ENCODE results near the gene RUNX1.

Gene RUNX1

DNA sequence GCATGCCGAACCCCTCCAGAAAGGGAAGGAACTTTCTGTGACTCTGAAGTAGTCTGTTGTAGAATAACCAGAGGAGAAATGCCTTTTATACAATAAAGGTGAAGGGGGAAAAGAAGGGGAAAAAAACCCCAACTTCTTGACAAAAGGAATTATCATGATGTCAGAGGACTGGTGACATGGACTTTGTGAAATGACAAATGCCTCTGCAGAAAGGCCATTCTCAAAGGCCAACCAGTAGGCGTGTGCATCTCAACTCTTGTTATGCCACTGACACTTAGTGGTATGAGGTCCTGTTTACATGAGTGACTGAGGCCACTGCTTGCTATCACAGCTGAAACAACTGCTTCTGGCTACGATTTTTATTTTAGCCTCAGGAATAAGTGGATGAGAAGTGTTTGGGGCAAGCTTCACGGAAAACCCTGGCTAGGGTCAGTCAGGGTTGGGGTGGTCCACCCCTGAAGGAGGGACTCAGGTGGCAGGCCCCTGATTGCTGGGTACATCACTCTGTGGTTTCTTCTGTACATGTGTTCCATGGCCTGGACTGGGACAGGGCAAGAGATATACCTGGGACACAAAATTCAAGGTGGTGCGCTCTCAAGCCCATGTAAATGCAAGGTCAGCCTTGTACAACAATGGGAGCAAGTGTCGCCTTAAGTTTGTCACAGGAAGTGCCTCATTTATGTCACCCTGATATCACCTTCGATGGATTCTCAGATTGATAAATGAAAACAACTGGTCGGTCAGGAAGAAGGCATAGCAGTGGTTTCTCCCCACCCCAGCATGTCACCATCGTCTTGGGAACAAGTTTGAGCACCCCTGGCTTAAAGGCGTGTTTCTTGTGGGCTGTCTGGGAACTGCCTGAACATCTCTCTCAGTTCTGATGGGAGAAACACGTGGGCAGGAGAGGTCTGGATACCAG lies 12.4 kb downstream of the RUNX1 start:
- no peak overlapping the region for H3K4me3 ChIP-seq (ENCODE audit: low read length)
- H3K4me1 ChIP-seq (ENCODE audit: insufficient read depth, low read length): no peaks in the 10 kb centered on the region
- no peak overlapping the region for H3K27ac ChIP-seq (ENCODE audit: low read depth, low read length)
- H3K36me3 ChIP-seq (ENCODE audit: insufficient read depth, low read length): no peaks in the 10 kb centered on the region
- H3K27me3 ChIP-seq (ENCODE audit: insufficient read depth, low read length): no peaks in the 10 kb centered on the region
- 91% methylated on average over 11 of the region's 11 CpGs for WGBS
- no peak overlapping the region for H3K9ac ChIP-seq (ENCODE audit: low read depth, low read length)
- H3K9me3 ChIP-seq (ENCODE audit: insufficient read depth, low read depth, low read length): no peaks in the 10 kb centered on the region

DNA sequence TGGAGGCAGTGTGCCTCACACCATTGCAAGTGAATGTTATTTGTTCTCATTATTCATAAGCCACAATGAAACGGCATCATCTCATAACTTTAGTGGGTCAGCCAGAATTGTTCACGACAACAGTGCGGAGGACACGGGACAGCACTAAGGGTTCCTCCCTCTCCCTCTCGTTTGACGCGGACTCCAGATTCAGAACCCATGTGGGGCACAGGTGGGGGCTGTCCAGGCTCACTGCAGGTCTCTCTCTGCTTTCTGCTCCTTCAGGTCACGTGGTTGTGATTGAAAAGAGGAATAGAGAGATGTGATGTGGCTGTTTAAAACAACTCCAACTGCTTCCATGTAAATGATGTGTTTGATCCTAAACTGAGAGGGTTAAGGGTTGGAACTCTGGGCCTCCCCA lies 13.5 kb downstream of the RUNX1 start:
- no peak overlapping the region for H3K9ac ChIP-seq (ENCODE audit: low read depth, low read length)
- no peak overlapping the region for H3K4me3 ChIP-seq (ENCODE audit: low read length)
- no peaks in the 10 kb centered on the region for H3K4me1 ChIP-seq (ENCODE audit: insufficient read depth, low read length)
- no peak overlapping the region for H3K27ac ChIP-seq (ENCODE audit: low read depth, low read length)
- no peaks in the 10 kb centered on the region for H3K9me3 ChIP-seq (ENCODE audit: insufficient read depth, low read depth, low read length)
- H3K36me3 ChIP-seq (ENCODE audit: insufficient read depth, low read length): no peaks in the 10 kb centered on the region
- 92% methylated on average over 8 of the region's 8 CpGs for WGBS
- H3K27me3 ChIP-seq (ENCODE audit: insufficient read depth, low read length): no peaks in the 10 kb centered on the region

- Histone ChIP-seq H3K36me3 (ENCODE audit: insufficient read depth, low read length) (no peaks in the 10 kb centered on the region), H3K9ac (ENCODE audit: low read depth, low read length) (no peak overlapping the region), H3K27ac (ENCODE audit: low read depth, low read length) (no peak overlapping the region), H3K4me3 (ENCODE audit: low read length) (no peak overlapping the region), H3K9me3 (ENCODE audit: insufficient read depth, low read depth, low read length) (no peaks in the 10 kb centered on the region), H3K27me3 (ENCODE audit: insufficient read depth, low read length) (no peaks in the 10 kb centered on the region), H3K4me1 (ENCODE audit: insufficient read depth, low read length) (no peaks in the 10 kb centered on the region)
- 93% methylated on average over 8 of the region's 8 CpGs for WGBS
Measured at GRCh38 chr21:35035116-35035515, 14.0 kb downstream of the RUNX1 start.

- 94% methylated on average over 9 of the region's 9 CpGs for WGBS
- H3K4me1 ChIP-seq (ENCODE audit: insufficient read depth, low read length): no peaks in the 10 kb centered on the region
- H3K9ac ChIP-seq (ENCODE audit: low read depth, low read length): no peak overlapping the region
- no peaks in the 10 kb centered on the region for H3K36me3 ChIP-seq (ENCODE audit: insufficient read depth, low read length)
- no peaks in the 10 kb centered on the region for H3K27me3 ChIP-seq (ENCODE audit: insufficient read depth, low read length)
- no peaks in the 10 kb centered on the region for H3K9me3 ChIP-seq (ENCODE audit: insufficient read depth, low read depth, low read length)
- no peak overlapping the region for H3K4me3 ChIP-seq (ENCODE audit: low read length)
- no peak overlapping the region for H3K27ac ChIP-seq (ENCODE audit: low read depth, low read length)
Measured at GRCh38 chr21:35034203-35034926, 14.7 kb downstream of the RUNX1 start.

GRCh38 chr21:35032474-35033263 lies 16.4 kb downstream of the RUNX1 start:
- no peak overlapping the region for H3K27ac ChIP-seq (ENCODE audit: low read depth, low read length)
- H3K27me3 ChIP-seq (ENCODE audit: insufficient read depth, low read length): peaks cover 6% of the 10 kb centered on the region; the same call in 1 of the 2 replicates

DNA sequence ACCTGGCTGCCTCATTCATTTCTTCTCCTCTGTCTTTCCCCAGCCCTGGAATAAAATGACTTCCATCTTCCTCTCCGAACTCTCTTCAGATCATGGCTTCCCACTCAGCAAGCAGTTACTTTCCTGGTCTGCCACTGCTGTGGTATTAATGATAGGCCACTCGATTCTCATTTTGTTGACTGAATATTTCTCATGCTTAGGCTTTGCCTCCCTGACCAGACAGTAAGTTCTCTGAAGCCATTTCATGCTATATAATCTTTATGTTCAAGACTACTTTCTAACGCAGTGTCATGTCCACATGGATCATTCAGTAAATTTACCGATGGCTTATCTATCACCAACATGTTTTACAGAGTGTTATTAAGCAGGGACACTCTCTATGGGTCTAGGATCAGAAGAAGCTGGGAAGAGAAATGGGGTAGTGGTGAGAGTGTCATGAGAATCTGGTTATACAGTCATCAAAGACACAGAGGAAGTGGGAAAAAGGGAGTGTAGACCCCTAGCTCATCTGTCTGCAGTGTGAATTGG lies 20.6 kb downstream of the RUNX1 start:
- no peaks in the 10 kb centered on the region for H3K9me3 ChIP-seq (ENCODE audit: insufficient read depth, low read depth, low read length)
- peaks cover 27% of the 10 kb centered on the region for H3K27me3 ChIP-seq (ENCODE audit: insufficient read depth, low read length)
- peaks cover 21% of the 10 kb centered on the region for H3K4me1 ChIP-seq (ENCODE audit: insufficient read depth, low read length)
- H3K27ac ChIP-seq (ENCODE audit: low read depth, low read length): no peak overlapping the region
- WGBS: 97% methylated on average over 4 of the region's 4 CpGs
- H3K9ac ChIP-seq (ENCODE audit: low read depth, low read length): no peak overlapping the region
- H3K4me3 ChIP-seq (ENCODE audit: low read length): no peak overlapping the region
- no peaks in the 10 kb centered on the region for H3K36me3 ChIP-seq (ENCODE audit: insufficient read depth, low read length)

More at GRCh38 chr21:35032474-35033263, 16.4 kb downstream of the RUNX1 start:
- Histone ChIP-seq H3K4me3 (ENCODE audit: low read length) (no peak overlapping the region), H3K9me3 (ENCODE audit: insufficient read depth, low read depth, low read length) (no peaks in the 10 kb centered on the region), H3K4me1 (ENCODE audit: insufficient read depth, low read length) (peaks cover 9% of the 10 kb centered on the region), H3K36me3 (ENCODE audit: insufficient read depth, low read length) (no peaks in the 10 kb centered on the region), H3K9ac (ENCODE audit: low read depth, low read length) (no peak overlapping the region)
- WGBS: 94% methylated on average over 2 of the region's 2 CpGs

- Histone ChIP-seq H3K36me3 (ENCODE audit: insufficient read depth, low read length) (no peaks in the 10 kb centered on the region), H3K9ac (ENCODE audit: low read depth, low read length) (0 out of 2 replicates have a peak overlapping the region, but pooled peaks have one; percentile 7), H3K4me3 (ENCODE audit: low read length) (no peak overlapping the region), H3K27ac (ENCODE audit: low read depth, low read length) (no peak overlapping the region), H3K9me3 (ENCODE audit: insufficient read depth, low read depth, low read length) (no peaks in the 10 kb centered on the region), H3K27me3 (ENCODE audit: insufficient read depth, low read length) (peaks cover 27% of the 10 kb centered on the region), H3K4me1 (ENCODE audit: insufficient read depth, low read length) (peaks cover 21% of the 10 kb centered on the region)
- 79% methylated on average over 5 of the region's 5 CpGs for WGBS
Measured at GRCh38 chr21:35027563-35028450, 21.3 kb downstream of the RUNX1 start.

DNA sequence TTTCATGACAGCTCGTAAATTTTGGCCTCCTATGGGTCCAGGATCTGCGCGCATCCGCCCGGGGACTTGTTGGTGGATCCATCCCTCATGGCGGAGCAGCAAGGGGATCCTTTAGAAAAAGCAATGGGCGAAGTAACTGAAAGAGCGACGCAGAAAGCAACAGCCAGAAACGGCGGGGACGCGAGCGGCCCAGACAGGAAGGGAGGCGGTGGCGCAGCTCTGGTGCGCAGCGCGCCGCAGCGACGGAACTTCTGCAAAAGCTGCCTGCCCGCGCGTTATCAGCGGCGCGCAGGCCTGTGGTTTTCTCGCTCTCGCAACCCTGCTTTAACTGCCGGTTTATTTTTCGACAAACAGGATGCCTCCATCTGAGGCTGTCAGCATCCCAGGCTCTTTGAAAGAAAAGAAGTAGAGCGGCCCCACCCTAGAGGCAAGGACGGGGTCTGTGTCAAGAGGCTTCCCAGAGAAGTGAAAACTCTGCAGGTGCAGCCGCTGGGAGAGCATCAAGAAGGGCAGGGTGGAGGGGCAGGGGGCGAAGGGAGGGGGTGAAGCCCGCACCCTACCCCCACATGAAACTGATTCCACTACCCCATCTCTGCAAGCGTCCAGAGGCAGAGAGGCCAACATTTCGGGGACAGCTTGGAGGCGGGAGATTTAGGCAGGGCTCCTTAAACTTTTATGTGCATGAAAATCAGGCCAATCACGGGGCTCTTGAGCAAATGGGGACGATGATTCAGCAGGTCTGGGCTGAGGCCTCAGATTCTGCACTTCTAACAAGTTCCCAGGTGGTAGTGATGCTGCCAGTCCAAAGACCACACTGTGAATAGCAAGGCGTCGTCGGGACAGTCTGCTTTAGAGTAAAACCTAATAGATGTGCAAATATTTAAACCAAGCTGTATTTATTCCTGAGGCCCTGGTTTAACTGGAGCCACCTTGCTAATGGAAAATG lies 22.2 kb downstream of the RUNX1 start:
- Histone ChIP-seq H3K27me3 (ENCODE audit: insufficient read depth, low read length) (peaks cover 27% of the 10 kb centered on the region), H3K4me3 (ENCODE audit: low read length) (peak overlapping the region; percentile 41), H3K36me3 (ENCODE audit: insufficient read depth, low read length) (no peaks in the 10 kb centered on the region), H3K27ac (ENCODE audit: low read depth, low read length) (no peak overlapping the region), H3K9me3 (ENCODE audit: insufficient read depth, low read depth, low read length) (no peaks in the 10 kb centered on the region), H3K4me1 (ENCODE audit: insufficient read depth, low read length) (peaks cover 21% of the 10 kb centered on the region), H3K9ac (ENCODE audit: low read depth, low read length) (peak overlapping the region; percentile 19; the same call in 1 of the 2 replicates)
- WGBS: 23% methylated on average over 43 of the region's 45 CpGs

DNA sequence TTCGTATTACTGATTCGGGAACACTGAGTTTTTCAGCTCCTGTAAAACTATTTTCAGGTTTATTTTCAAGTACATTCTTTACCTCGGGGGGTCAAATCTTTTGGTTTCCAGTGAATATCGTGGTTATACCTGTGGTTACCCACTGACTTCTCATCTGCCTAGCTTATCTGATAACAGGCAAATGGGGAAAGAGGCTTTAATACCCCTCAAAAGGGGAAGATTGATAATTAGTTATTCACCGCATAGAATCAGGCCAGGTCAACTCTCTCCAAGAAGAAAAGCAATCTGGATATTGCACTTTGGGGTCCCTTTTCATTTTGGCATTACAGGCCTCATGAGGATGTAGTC lies 23.0 kb downstream of the RUNX1 start:
- Histone ChIP-seq H3K4me1 (ENCODE audit: insufficient read depth, low read length) (peaks cover 21% of the 10 kb centered on the region), H3K4me3 (ENCODE audit: low read length) (peak overlapping the region; percentile 41; the same call in 1 of the 2 replicates), H3K9ac (ENCODE audit: low read depth, low read length) (no peak overlapping the region), H3K27ac (ENCODE audit: low read depth, low read length) (no peak overlapping the region), H3K9me3 (ENCODE audit: insufficient read depth, low read depth, low read length) (no peaks in the 10 kb centered on the region), H3K27me3 (ENCODE audit: insufficient read depth, low read length) (peaks cover 27% of the 10 kb centered on the region), H3K36me3 (ENCODE audit: insufficient read depth, low read length) (no peaks in the 10 kb centered on the region)
- 97% methylated on average over 5 of the region's 5 CpGs for WGBS

Data from HUES64 (cell line).